NCI-H2081 treated with DMSO at 0.1 percent for 48 hours (cell line): ENCODE measurements around the gene NATD1.
"Not testable (repeated sequence)": the region's sequence is repeated elsewhere in the genome, so short reads cannot be mapped to it uniquely, and the experiment has no call there.

Experiments
- DNase-seq: peaks from one replicate; lab custom pipeline; 2025; lab: John Stamatoyannopoulos, UW

Gene NATD1

GRCh38 chr17:21247552-21248258 lies 5.5 kb downstream of the NATD1 start:
- DNase-seq, result no peak

GRCh38 chr17:21246698-21247097 lies 6.5 kb downstream of the NATD1 start:
- no peak for DNase-seq

- no peak for DNase-seq
Measured at GRCh38 chr17:21245639-21246084, 7.5 kb downstream of the NATD1 start.

GRCh38 chr17:21243516-21244303 lies 9.5 kb downstream of the NATD1 start:
- no peak for DNase-seq

- no peak for DNase-seq
Measured at GRCh38 chr17:21242780-21243515, 10.3 kb downstream of the NATD1 start.

GRCh38 chr17:21242026-21242697 lies 11.0 kb downstream of the NATD1 start:
- DNase-seq, result no peak

- no peak for DNase-seq
Measured at GRCh38 chr17:21241564-21241963, 11.6 kb downstream of the NATD1 start.

GRCh38 chr17:21240369-21241055 lies 12.7 kb downstream of the NATD1 start:
- no peak for DNase-seq

- no peak for DNase-seq
Measured at GRCh38 chr17:21239680-21240368, 13.4 kb downstream of the NATD1 start.

GRCh38 chr17:21235921-21236320 lies 17.3 kb downstream of the NATD1 start:
- DNase-seq, result no peak

- DNase-seq, result no peak
Measured at GRCh38 chr17:21233581-21234347, 19.4 kb downstream of the NATD1 start.

- DNase-seq, result no peak
Measured at GRCh38 chr17:21232033-21232749, 21.0 kb downstream of the NATD1 start.

GRCh38 chr17:21231533-21231932 lies 21.7 kb downstream of the NATD1 start:
- no peak for DNase-seq

- no peak for DNase-seq
Measured at GRCh38 chr17:21228845-21229244, 24.4 kb downstream of the NATD1 start.

- no peak for DNase-seq
Measured at GRCh38 chr17:21228111-21228510, 25.1 kb downstream of the NATD1 start.

- not testable (repeated sequence) for DNase-seq
Measured at GRCh38 chr17:21227277-21227676, 25.9 kb downstream of the NATD1 start.

GRCh38 chr17:21223086-21223485 lies 30.1 kb downstream of the NATD1 start:
- DNase-seq, result no peak

- no peak for DNase-seq
Measured at GRCh38 chr17:21218831-21219380, 34.3 kb downstream of the NATD1 start.

- no peak for DNase-seq
Measured at GRCh38 chr17:21218101-21218500, 35.1 kb downstream of the NATD1 start.
